Daoy (cell line): Measurements from ENCODE around the gene CACNA1D. TPM values are rescaled to one million over a fixed set of nuclear protein-coding genes. Genes with fewer than 3 reads are reported as not detected.
A peak's percentile ranks its signal among the peaks of the same experiment; 100 is the strongest.
"Not testable (repeated sequence)": the region's sequence is repeated elsewhere in the genome, so short reads cannot be mapped to it uniquely, and the experiment has no call there.

Source experiments
- DNase-seq: peaks from one replicate; pipeline ENCODE4 v3.0.0-alpha.2; 2015; ENCODE audit warnings: low read depth
- total RNA-seq: library from RNA; depleted of rRNA; stranded (reverse); fragments of >200 nt; shearing (Covaris generic); gene quantifications from 2 replicates; pipeline ENCODE4 v1.2.3, GENCODE V29; 2014

CACNA1D gene
- total RNA-seq, 1 experiment from 2014 or later: 1.4 TPM

GRCh38 chr3:53526704-53527055 lies 32.3 kb downstream of the CACNA1D start:
- no peak for DNase-seq

GRCh38 chr3:53530205-53530604 lies 35.8 kb downstream of the CACNA1D start:
- DNase-seq: no peak

- DNase-seq: no peak
Observed at GRCh38 chr3:53531749-53532148, 37.3 kb downstream of the CACNA1D start.

GRCh38 chr3:53533472-53533871 lies 39.1 kb downstream of the CACNA1D start:
- DNase-seq: no peak

GRCh38 chr3:53534216-53534615 lies 39.8 kb downstream of the CACNA1D start:
- DNase-seq: no peak

- no peak for DNase-seq
Observed at GRCh38 chr3:53534676-53535400, 40.4 kb downstream of the CACNA1D start.

- no peak for DNase-seq
Observed at GRCh38 chr3:53536282-53536681, 41.9 kb downstream of the CACNA1D start.

- peak; percentile 45 for DNase-seq
Observed at GRCh38 chr3:53544357-53544756, 49.9 kb downstream of the CACNA1D start.

GRCh38 chr3:53545310-53545995 lies 51.0 kb downstream of the CACNA1D start:
- DNase-seq: no peak

GRCh38 chr3:53545996-53546359 lies 51.6 kb downstream of the CACNA1D start:
- DNase-seq: no peak

- DNase-seq: peak; percentile 17
Observed at GRCh38 chr3:53547327-53547726, 52.9 kb downstream of the CACNA1D start.

GRCh38 chr3:53550005-53550620 lies 55.7 kb downstream of the CACNA1D start:
- no peak for DNase-seq

GRCh38 chr3:53551324-53551723 lies 56.9 kb downstream of the CACNA1D start:
- DNase-seq: no peak

- DNase-seq: no peak
Observed at GRCh38 chr3:53552730-53553129, 58.3 kb downstream of the CACNA1D start.

- no peak for DNase-seq
Observed at GRCh38 chr3:53553200-53553599, 58.8 kb downstream of the CACNA1D start.

GRCh38 chr3:53554559-53555067 lies 60.2 kb downstream of the CACNA1D start:
- DNase-seq: no peak

GRCh38 chr3:53555068-53555588 lies 60.7 kb downstream of the CACNA1D start:
- no peak for DNase-seq

GRCh38 chr3:53566461-53567145 lies 72.2 kb downstream of the CACNA1D start:
- DNase-seq: no peak

GRCh38 chr3:53570081-53570480 lies 75.7 kb downstream of the CACNA1D start:
- no peak for DNase-seq

- DNase-seq: no peak
Observed at GRCh38 chr3:53570709-53571108, 76.3 kb downstream of the CACNA1D start.

GRCh38 chr3:53571264-53571663 lies 76.9 kb downstream of the CACNA1D start:
- no peak for DNase-seq

GRCh38 chr3:53572184-53572583 lies 77.8 kb downstream of the CACNA1D start:
- not testable (repeated sequence) for DNase-seq
